Measurements from ENCODE around the gene MPND. TPM values are rescaled to one million over a fixed set of nuclear protein-coding genes. Genes with fewer than 3 reads are reported as not detected.
"Not testable (repeated sequence)": the region's sequence is repeated elsewhere in the genome, so short reads cannot be mapped to it uniquely, and the experiment has no call there.

The MPND gene
- total RNA-seq, 2 donors from 2014 or later: 5.8 to 10.8 TPM

GRCh38 chr19:4345342-4346019 lies 2.1 kb downstream of the MPND start:
- Histone ChIP-seq H3K27ac (no peak overlapping the region), H3K4me3 (no peak overlapping the region), H3K9me3 (no peaks in the 10 kb centered on the region), H3K4me1 (ENCODE audit: control insufficient read depth in 1 of 2, low read depth in 2 of 2) (peaks cover 8 to 9% of the 10 kb centered on the region in 2 donors), H3K27me3 (replicated peaks; ENCODE audit: insufficient read depth) (no peaks in the 10 kb centered on the region), H3K36me3 (no peaks in the 10 kb centered on the region)
- no peak for TF ChIP-seq CTCF (IDR thresholded peaks at IDR 0.05)
- ATAC-seq (ENCODE audit: insufficient number of reproducible peaks, low FRiP score, low read depth) (no peak), DNase-seq (ENCODE audit: low spot score) (no peak)

GRCh38 chr19:4346020-4346383 lies 2.6 kb downstream of the MPND start:
- Histone ChIP-seq H3K27me3 (replicated peaks; ENCODE audit: insufficient read depth) (no peaks in the 10 kb centered on the region), H3K9me3 (no peaks in the 10 kb centered on the region), H3K36me3 (no peaks in the 10 kb centered on the region), H3K27ac (no peak overlapping the region), H3K4me1 (ENCODE audit: control insufficient read depth in 1 of 2, low read depth in 2 of 2) (peaks cover 8 to 9% of the 10 kb centered on the region in 2 donors), H3K4me3 (no peak overlapping the region)
- ATAC-seq (ENCODE audit: insufficient number of reproducible peaks, low FRiP score, low read depth) (no peak), DNase-seq (ENCODE audit: low spot score) (no peak)
- no peak for TF ChIP-seq CTCF (IDR thresholded peaks at IDR 0.05)

GRCh38 chr19:4347521-4347920 lies 4.2 kb downstream of the MPND start:
- no peaks in the 10 kb centered on the region for H3K27me3 ChIP-seq (replicated peaks; ENCODE audit: insufficient read depth)
- H3K27ac ChIP-seq: no peak overlapping the region
- H3K4me3 ChIP-seq: no peak overlapping the region
- H3K36me3 ChIP-seq: no peaks in the 10 kb centered on the region
- DNase-seq (ENCODE audit: low spot score) (no peak), ATAC-seq (ENCODE audit: insufficient number of reproducible peaks, low FRiP score, low read depth) (no peak)
- H3K4me1 ChIP-seq (ENCODE audit: control insufficient read depth in 1 of 2, low read depth in 2 of 2): peaks cover 6 to 8% of the 10 kb centered on the region in 2 donors
- TF ChIP-seq CTCF (IDR thresholded peaks at IDR 0.05): no peak
- H3K9me3 ChIP-seq: no peaks in the 10 kb centered on the region

GRCh38 chr19:4349225-4349624 lies 5.9 kb downstream of the MPND start:
- not testable (repeated sequence) for H3K9me3 ChIP-seq; H3K4me3 ChIP-seq; DNase-seq (ENCODE audit: low spot score); H3K27ac ChIP-seq; H3K4me1 ChIP-seq (ENCODE audit: control insufficient read depth in 1 of 2, low read depth in 2 of 2); H3K27me3 ChIP-seq (replicated peaks; ENCODE audit: insufficient read depth); ATAC-seq (ENCODE audit: insufficient number of reproducible peaks, low FRiP score, low read depth); H3K36me3 ChIP-seq

- H3K9me3 ChIP-seq: no peaks in the 10 kb centered on the region
- H3K27me3 ChIP-seq (replicated peaks; ENCODE audit: insufficient read depth): no peaks in the 10 kb centered on the region
- no peaks in the 10 kb centered on the region for H3K36me3 ChIP-seq
- no peak for TF ChIP-seq CTCF (IDR thresholded peaks at IDR 0.05)
- DNase-seq (ENCODE audit: low spot score) (no peak), ATAC-seq (ENCODE audit: insufficient number of reproducible peaks, low FRiP score, low read depth) (no peak)
- no peaks in the 10 kb centered on the region for H3K4me1 ChIP-seq (ENCODE audit: control insufficient read depth in 1 of 2, low read depth in 2 of 2)
- no peak overlapping the region for H3K4me3 ChIP-seq
- no peak overlapping the region for H3K27ac ChIP-seq
Observed at GRCh38 chr19:4350111-4350510, 6.7 kb downstream of the MPND start.

- Histone ChIP-seq H3K4me1 (ENCODE audit: control insufficient read depth in 1 of 2, low read depth in 2 of 2) (no peaks in the 10 kb centered on the region), H3K4me3 (no peak overlapping the region), H3K27me3 (replicated peaks; ENCODE audit: insufficient read depth) (no peaks in the 10 kb centered on the region), H3K36me3 (no peaks in the 10 kb centered on the region), H3K9me3 (no peaks in the 10 kb centered on the region), H3K27ac (no peak overlapping the region)
- no peak for ATAC-seq (ENCODE audit: insufficient number of reproducible peaks, low FRiP score, low read depth)
- TF ChIP-seq CTCF (IDR thresholded peaks at IDR 0.05): no peak
- DNase-seq (ENCODE audit: low spot score): no peak
Observed at GRCh38 chr19:4350726-4351125, 7.4 kb downstream of the MPND start.

All from thoracic aorta (tissue), 2 donors.